ENCODE results near the gene CTSL.
"Not testable (repeated sequence)": the region's sequence is repeated elsewhere in the genome, so short reads cannot be mapped to it uniquely, and the experiment has no call there.

The CTSL gene

GRCh38 chr9:87717456-87717855 lies 8.5 kb upstream of the CTSL start:
- H3K4me3 ChIP-seq (ENCODE audit: low read length) = no peak overlapping the region
- DNase-seq (ENCODE audit: low read depth, low spot score) = no peak

GRCh38 chr9:87718231-87718630 lies 7.7 kb upstream of the CTSL start:
- DNase-seq (ENCODE audit: low read depth, low spot score) = no peak
- H3K4me3 ChIP-seq (ENCODE audit: low read length) = no peak overlapping the region

GRCh38 chr9:87718852-87719612 lies 6.9 kb upstream of the CTSL start:
- no peak for DNase-seq (ENCODE audit: low read depth, low spot score)
- H3K4me3 ChIP-seq (ENCODE audit: low read length) = no peak overlapping the region

GRCh38 chr9:87720173-87720572 lies 5.7 kb upstream of the CTSL start:
- no peak overlapping the region for H3K4me3 ChIP-seq (ENCODE audit: low read length)
- DNase-seq (ENCODE audit: low read depth, low spot score) = no peak

GRCh38 chr9:87722393-87723088 lies 3.4 kb upstream of the CTSL start:
- H3K4me3 ChIP-seq (ENCODE audit: low read length) = no peak overlapping the region
- DNase-seq (ENCODE audit: low read depth, low spot score) = no peak

- DNase-seq (ENCODE audit: low read depth, low spot score) = no peak
Measured at GRCh38 chr9:87725356-87725899, 491 bp upstream of the CTSL start.

DNA sequence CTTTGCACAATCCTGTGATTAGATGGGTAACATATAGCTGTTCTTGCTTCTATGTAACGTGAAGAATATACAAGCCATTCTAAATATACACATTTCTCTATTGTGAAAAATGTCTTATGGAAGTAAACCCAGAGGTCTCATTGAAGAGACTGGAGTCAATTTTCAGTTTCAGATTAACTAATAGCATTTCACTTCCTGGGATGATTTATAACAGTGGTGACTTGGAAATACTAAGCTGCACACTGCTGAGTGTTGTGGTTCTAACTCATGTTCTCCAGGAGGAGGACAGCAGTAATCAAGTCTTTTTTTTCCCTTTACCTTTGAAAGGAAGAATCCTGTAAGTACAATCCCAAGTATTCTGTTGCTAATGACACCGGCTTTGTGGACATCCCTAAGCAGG lies 3.3 kb downstream of the CTSL start:
- DNase-seq (ENCODE audit: low read depth, low spot score) = no peak
- H3K4me3 ChIP-seq (ENCODE audit: low read length) = no peak overlapping the region

More at GRCh38 chr9:87725356-87725899, 491 bp upstream of the CTSL start:
- H3K4me3 ChIP-seq (ENCODE audit: low read length) = no peak overlapping the region

DNA sequence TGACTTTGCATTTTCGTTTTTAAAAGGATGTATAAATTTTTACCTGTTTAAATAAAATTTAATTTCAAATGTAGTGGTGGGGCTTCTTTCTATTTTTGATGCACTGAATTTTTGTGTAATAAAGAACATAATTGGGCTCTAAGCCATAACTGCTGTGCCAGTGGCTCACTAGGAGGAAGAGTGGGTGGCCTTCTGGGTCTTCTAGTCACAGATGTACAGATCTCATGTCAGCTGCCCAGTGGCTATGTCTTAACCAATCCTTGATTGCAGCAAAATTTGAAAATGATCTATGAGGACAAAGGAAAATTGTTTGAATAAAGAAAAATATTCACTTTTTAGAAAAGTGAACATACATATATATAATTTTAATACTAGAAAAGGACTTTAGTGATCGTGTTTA lies 5.4 kb downstream of the CTSL start:
- no peak for DNase-seq (ENCODE audit: low read depth, low spot score)
- H3K4me3 ChIP-seq (ENCODE audit: low read length) = no peak overlapping the region

- DNase-seq (ENCODE audit: low read depth, low spot score) = no peak
- H3K4me3 ChIP-seq (ENCODE audit: low read length) = no peak overlapping the region
Measured at GRCh38 chr9:87732344-87732743, 6.4 kb downstream of the CTSL start.

GRCh38 chr9:87732756-87733155 lies 6.8 kb downstream of the CTSL start:
- DNase-seq (ENCODE audit: low read depth, low spot score) = no peak
- no peak overlapping the region for H3K4me3 ChIP-seq (ENCODE audit: low read length)

- DNase-seq (ENCODE audit: low read depth, low spot score) = no peak
- H3K4me3 ChIP-seq (ENCODE audit: low read length) = no peak overlapping the region
Measured at GRCh38 chr9:87733273-87734052, 7.5 kb downstream of the CTSL start.

GRCh38 chr9:87734106-87734505 lies 8.2 kb downstream of the CTSL start:
- DNase-seq (ENCODE audit: low read depth, low spot score) = no peak

GRCh38 chr9:87739546-87739945 lies 13.6 kb downstream of the CTSL start:
- no peak overlapping the region for H3K4me3 ChIP-seq (ENCODE audit: low read length)
- DNase-seq (ENCODE audit: low read depth, low spot score) = no peak

More at GRCh38 chr9:87734106-87734505, 8.2 kb downstream of the CTSL start:
- H3K4me3 ChIP-seq (ENCODE audit: low read length) = no peak overlapping the region

GRCh38 chr9:87740209-87740608 lies 14.3 kb downstream of the CTSL start:
- DNase-seq (ENCODE audit: low read depth, low spot score) = no peak
- H3K4me3 ChIP-seq (ENCODE audit: low read length) = no peak overlapping the region

- no peak for DNase-seq (ENCODE audit: low read depth, low spot score)
- no peak overlapping the region for H3K4me3 ChIP-seq (ENCODE audit: low read length)
Measured at GRCh38 chr9:87741326-87741725, 15.4 kb downstream of the CTSL start.

DNA sequence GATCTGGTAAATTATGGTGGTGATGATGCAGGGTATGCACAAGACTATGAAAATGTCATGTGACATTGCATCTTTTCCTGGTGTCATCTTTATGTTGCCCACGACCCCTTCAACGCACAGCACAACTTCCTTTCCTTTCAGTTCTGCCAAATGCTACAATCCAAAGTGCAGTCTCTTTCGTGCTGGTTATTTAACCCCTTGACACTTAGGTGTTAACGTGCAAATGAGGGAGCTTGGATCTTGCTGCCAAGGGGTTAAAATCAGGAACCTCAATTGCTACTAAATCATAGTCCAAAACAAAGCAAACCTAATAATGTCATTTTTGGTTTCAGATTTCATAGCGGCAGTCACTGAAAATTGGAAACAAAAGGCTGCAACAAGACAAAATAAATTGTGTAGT lies 16.0 kb downstream of the CTSL start:
- DNase-seq (ENCODE audit: low read depth, low spot score) = no peak
- no peak overlapping the region for H3K4me3 ChIP-seq (ENCODE audit: low read length)

- no peak overlapping the region for H3K4me3 ChIP-seq (ENCODE audit: low read length)
- no peak for DNase-seq (ENCODE audit: low read depth, low spot score)
Measured at GRCh38 chr9:87742813-87743428, 17.0 kb downstream of the CTSL start.

- DNase-seq (ENCODE audit: low read depth, low spot score) = not testable (repeated sequence)
Measured at GRCh38 chr9:87744247-87744646, 18.3 kb downstream of the CTSL start.

DNA sequence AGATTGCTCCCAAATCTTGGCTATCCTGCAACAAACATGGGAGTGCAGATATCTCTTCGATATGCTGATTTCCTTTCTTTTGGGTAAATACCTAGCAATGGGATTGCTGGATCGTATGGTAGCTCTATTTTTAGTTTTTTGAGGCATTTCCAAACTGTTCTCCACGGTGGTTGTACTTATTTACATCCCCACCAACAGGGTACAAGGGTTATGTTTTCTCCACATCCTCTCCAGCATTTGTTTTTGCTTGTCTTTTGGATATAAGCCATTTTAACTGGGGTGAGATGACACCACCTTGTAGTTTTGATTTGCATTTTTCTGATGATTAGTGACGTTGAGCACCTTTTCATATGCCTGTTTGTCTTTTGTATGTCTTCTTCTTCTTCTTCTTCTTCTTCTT lies 20.3 kb downstream of the CTSL start:
- DNase-seq (ENCODE audit: low read depth, low spot score) = no peak

More at GRCh38 chr9:87744247-87744646, 18.3 kb downstream of the CTSL start:
- not testable (repeated sequence) for H3K4me3 ChIP-seq (ENCODE audit: low read length)

More for the DNA sequence above, 20.3 kb downstream of the CTSL start:
- no peak overlapping the region for H3K4me3 ChIP-seq (ENCODE audit: low read length)

Data from Jurkat, Clone E6-1 (cell line).